Hematopoietic multipotent progenitor cell (in vitro differentiated cells): ENCODE data around the gene ORAI3. TPM values are rescaled to one million over a fixed set of nuclear protein-coding genes. Genes with fewer than 3 reads are reported as not detected.

Source experiments
- DNase-seq, 3 donors: peaks; one replicate each; pipeline ENCODE4 v3.0.0-alpha.2; 2011 to 2015; ENCODE audit warnings: low read depth in 2 of 3, low spot score in 2 of 3
- total RNA-seq: library from RNA; depleted of rRNA; stranded (reverse); fragments of >200 nt; gene quantifications from one replicate; pipeline ENCODE4 v1.2.3, GENCODE V29; 2012

Gene ORAI3
- total RNA-seq, 1 donor: 142 TPM

- no peak for DNase-seq
These were observed 38.8 kb downstream of the ORAI3 start for GRCh38 chr16:30987581-30988190.

GRCh38 chr16:30989469-30990047 lies 40.7 kb downstream of the ORAI3 start:
- DNase-seq: no peak

- no peak for DNase-seq
These were observed 41.2 kb downstream of the ORAI3 start for GRCh38 chr16:30990105-30990504.

- no peak for DNase-seq
These were observed 42.2 kb downstream of the ORAI3 start for GRCh38 chr16:30991052-30991451.

GRCh38 chr16:30992276-30992780 lies 43.5 kb downstream of the ORAI3 start:
- no peak for DNase-seq

- DNase-seq: peak in 2 of 3 donors; percentile 30 to 32
These were observed 44.3 kb downstream of the ORAI3 start for GRCh38 chr16:30992931-30993816.

GRCh38 chr16:30995927-30996323 lies 47.1 kb downstream of the ORAI3 start:
- DNase-seq: no peak

- DNase-seq: no peak
These were observed 47.6 kb downstream of the ORAI3 start for GRCh38 chr16:30996324-30996984.

- peak; percentile 60 to 80 (median 78) for DNase-seq
These were observed 48.3 kb downstream of the ORAI3 start for GRCh38 chr16:30996985-30997724.

GRCh38 chr16:30997725-30998711 lies 49.1 kb downstream of the ORAI3 start:
- no peak for DNase-seq

GRCh38 chr16:30998852-30999761 lies 50.2 kb downstream of the ORAI3 start:
- DNase-seq: no peak

GRCh38 chr16:31000671-31001382 lies 52.0 kb downstream of the ORAI3 start:
- no peak for DNase-seq

- DNase-seq: no peak
These were observed 52.8 kb downstream of the ORAI3 start for GRCh38 chr16:31001507-31002249.

- DNase-seq: no peak
These were observed 53.4 kb downstream of the ORAI3 start for GRCh38 chr16:31002250-31002700.

- DNase-seq: no peak
These were observed 54.0 kb downstream of the ORAI3 start for GRCh38 chr16:31002862-31003341.

- no peak for DNase-seq
These were observed 54.9 kb downstream of the ORAI3 start for GRCh38 chr16:31003744-31004143.
